SK-N-DZ (cell line): ENCODE results near the gene HNF4A.
A peak's percentile ranks its signal among the peaks of the same experiment; 100 is the strongest.
"Not testable (repeated sequence)": the region's sequence is repeated elsewhere in the genome, so short reads cannot be mapped to it uniquely, and the experiment has no call there.

Experiments
- DNase-seq: peaks from one replicate; pipeline ENCODE4 v3.0.0-alpha.2; 2015; ENCODE audit warnings: low spot score
- small RNA-seq, 2 experiments: library from RNA; depleted of rRNA; stranded (forward); fragments of <200 nt; gene quantifications; one replicate each; pipeline ENCODE3, GENCODE V24; 2014

The HNF4A gene

DNA sequence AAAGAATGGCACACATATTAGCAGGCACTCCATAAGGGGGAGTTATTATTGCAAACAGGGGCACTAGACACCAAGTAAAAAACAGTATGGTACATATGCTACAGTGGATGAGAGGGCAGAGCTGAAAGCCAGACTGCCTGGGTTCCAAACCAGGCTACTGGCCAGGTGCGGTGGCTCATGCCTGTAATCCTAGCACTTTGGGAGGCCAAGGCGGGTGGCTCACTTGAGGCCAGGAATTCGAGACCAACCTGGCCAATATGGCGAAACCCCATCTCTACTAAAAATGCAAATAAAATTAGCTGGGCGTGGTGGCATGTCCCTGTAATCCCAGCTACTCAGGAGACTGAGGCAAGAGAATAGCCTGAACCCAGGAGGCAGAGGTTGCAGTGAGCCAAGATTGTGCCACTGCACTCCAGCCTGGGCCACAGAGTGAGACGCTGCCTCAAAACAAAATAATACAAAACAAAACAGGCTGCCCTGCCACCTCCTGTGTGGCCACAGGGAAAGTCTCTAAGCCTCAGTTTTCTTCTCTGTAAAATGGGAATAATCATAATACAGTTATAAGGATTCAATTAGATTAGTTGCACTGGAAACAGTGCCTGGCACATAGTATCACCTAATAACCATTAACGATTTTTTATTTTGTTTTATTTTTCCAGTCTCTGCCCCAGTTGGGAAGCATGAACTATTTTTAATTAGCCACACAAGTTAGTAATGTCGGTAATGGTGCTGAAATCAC lies 112.7 kb downstream of the HNF4A start:
- no peak for DNase-seq

DNA sequence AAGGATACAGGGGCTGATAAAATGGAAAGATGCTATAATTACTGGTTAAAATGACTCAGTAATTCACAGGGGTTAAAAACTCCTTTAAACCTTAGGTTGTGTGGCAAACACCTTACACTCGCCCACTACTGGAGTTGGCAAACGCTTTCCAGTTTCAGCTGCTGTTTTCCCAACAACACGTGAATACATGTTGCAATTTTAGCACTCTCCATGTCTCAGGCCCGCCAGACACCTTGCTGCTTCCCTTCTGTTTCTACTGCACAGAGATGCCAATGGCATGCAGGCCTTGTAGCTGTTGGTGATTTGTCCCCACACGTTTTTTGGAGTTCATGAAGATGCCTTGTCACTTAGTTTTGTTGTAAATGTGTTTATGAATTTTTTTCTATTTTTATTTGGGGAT lies 114.8 kb downstream of the HNF4A start:
- DNase-seq: no peak

DNA sequence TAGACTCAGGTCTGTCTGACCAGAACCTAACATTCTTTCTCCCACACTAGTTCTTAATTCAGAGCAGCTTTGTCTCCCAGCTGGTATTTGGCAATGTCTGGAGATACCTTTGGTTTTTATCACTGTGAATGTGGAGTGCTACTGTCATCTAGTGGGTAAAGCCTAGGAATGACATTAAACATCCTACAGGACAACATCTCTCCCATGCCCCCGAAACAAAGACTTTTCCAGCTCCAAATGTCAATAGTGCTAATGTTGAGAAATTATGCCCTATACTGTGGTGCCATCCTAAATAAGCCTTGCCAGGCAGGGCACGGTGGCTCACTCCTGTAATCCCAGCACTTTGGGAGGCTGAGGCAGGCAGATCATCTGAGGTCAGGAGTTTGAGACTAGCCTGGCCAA lies 116.0 kb downstream of the HNF4A start:
- DNase-seq: peak; percentile 47

DNA sequence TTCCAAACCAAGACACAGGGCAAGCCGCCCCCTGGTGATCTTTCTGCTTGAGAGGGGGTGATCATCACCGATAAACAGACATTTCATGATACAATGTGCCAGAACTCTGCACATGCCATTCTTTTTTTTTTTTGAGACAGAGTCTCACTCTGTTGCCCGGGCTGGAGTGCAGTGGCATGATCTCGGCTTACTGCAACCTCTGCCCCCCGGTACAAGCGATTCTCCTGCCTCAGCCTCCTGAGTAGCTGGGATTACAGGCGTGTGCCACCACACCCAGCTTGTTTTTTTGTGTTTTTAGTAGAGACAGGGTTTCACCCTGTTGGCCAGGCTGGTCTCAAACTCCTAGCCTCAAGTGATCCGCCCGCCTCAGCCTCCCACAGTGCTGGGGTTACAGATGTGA lies 116.8 kb downstream of the HNF4A start:
- not testable (repeated sequence) for DNase-seq

DNA sequence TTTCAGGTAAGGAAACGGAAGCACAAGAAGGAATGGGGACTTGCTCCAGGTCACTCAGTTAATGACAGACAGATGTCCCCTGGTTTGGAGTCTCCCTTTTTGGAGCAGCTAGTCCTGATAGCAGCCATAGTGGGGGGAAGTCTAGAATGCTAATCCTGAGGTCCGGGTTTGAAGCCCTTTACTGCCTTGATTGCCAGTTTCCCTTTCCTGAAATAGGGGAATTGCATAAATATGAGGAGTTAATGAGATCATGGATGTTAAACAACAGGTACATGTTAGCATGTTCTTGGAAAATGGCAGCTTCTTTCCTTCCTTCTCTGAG lies 119.8 kb downstream of the HNF4A start:
- DNase-seq: peak; percentile 22

DNA sequence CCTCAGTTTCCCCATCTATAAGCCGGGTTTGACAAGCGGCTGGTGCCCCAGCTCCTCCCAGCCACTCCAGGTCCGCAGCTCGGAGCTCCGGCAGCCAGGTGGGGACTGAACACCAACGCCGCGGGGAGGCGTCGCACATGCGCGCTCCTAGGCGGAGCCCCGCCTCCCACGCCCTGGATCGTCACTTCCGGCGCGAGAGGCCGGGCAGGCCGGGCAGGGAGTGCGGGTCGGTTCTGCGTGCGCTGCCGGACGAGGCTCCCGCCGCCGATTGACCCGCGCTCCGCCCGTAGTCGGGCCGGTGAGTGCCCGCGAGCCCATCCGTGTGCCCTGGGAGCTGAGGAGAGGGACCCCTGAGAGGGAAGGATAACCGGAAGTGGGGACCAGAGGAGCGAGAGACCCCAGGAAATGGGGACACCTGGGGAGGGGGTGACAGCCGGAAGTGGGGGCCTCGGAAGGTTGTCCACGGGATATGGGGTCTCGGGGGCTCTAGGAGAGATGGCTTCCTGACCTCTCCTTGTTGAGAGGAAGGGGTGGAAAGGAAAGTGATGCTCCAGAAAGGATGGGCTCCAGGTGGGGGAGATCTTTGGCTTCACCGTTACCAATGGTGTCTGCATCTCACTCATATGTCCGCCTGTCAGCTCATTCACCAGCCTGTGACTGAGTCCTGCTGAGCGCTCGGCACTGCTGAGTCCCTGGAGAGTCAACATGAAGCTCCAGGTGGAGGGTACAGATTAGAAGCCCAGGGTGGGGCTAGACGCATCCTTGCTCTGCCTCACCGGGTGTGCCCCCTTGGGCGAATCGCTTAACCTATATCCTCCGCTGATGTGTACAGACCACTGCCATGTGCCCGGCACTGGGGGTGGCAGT lies 120.4 kb downstream of the HNF4A start, which contains the start of gene TTPAL:
Gene TTPAL, plus strand, starts transcription at position 181 of the 867 bp plus-strand sequence. CDS start 4,126 bp downstream, outside the sequence.
- DNase-seq: peak; percentile 91

DNA sequence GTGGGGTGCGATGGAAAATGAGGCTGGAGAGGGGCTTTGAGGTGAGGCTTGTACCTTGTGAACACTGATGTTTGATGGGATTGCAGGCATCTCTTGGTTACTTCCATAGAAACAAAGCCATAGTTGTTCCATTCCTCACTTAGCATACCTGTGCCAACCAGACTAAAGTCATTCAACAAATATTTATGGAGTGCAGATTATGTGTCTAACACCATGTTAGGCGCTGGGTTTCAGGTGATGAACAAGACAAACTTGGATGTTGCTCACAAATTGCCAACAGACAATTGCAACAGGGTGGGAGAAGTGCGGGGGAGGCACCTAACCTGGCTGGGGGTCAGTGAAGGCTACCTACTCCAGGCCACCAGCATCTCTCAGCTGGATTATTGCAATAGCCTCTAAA lies 121.7 kb downstream of the HNF4A start:
- no peak for DNase-seq

DNA sequence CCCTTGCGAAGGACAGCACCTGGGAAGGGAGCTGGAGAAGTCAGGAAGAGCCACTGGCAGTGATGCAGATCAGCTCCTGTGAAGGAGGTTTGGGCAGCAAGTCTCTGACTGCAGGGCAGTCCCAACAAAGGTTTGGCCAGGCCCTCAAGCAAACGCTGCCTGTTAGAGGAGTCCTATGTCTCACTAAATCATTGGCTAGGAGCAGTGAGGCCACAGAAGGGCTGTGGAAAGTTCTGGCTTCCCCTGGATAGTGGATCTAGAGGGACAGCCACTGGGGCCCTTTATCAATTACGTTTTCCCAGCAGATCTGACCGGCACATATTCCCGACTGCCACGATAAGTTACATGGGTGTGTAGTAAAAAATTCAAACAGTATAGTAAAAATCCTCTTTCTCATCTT lies 122.7 kb downstream of the HNF4A start:
- no peak for DNase-seq

DNA sequence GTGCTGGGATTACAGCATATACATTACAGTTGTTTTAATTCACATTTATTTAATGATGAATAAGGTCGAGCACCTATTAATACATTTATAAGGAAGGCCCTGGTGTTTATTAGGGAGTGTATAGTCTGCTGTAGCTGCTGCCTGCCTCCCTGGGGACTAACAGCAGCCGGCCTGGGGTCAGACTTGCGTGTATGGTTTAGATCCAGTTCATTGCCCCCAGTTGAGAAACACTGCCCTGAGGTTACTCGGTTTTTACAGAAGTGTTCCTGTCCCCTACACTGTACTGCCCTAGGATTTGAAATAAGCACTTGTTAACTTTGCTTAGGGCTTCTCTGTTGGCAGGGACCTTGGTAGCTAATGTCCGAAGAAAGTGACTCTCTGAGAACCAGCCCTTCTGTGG lies 124.1 kb downstream of the HNF4A start:
- DNase-seq: no peak

DNA sequence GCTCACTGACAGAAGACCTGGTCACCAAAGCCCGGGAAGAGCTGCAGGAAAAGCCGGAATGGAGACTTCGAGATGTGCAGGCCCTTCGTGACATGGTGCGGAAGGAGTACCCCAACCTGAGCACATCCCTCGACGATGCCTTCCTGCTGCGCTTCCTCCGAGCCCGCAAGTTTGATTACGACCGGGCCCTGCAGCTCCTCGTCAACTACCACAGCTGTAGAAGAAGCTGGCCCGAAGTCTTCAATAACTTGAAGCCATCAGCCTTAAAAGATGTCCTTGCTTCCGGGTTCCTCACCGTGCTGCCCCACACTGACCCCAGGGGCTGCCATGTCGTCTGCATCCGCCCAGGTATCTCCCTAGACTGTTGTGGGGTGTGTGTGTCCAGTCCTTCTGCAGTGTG lies 124.6 kb downstream of the HNF4A start:
- DNase-seq: no peak

DNA sequence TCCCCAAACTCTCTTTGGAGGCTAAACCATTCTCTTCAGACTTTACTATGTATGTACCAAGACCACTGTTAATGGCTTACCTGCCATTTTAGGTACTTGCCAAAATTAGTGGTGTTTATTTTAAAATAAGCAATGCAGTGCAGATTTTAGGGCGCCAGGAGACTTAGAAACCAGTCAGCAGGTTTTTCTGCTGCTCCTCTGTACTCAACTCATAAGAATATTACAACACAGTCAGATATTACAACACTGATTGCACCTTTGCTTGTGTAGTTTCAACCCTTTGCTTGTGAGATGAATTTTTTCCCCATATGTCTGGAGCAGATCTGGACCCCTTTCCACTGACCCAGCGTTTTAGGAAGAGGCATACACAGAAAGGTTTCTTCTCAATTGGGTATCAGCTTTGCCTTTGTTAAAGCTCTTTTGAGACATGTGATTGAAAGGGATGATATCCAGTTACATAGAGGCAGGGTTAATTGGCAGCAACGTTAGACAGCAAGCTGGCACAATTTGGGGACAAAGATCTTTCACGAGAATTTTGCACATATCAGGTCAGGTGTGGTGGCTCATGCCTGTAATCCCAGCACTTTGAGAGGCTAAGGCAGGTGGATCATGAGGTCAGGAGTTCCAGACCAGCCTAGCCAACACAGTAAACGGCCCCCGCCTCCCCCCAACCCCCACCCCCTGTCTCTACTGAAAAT lies 126.4 kb downstream of the HNF4A start:
- DNase-seq: no peak

DNA sequence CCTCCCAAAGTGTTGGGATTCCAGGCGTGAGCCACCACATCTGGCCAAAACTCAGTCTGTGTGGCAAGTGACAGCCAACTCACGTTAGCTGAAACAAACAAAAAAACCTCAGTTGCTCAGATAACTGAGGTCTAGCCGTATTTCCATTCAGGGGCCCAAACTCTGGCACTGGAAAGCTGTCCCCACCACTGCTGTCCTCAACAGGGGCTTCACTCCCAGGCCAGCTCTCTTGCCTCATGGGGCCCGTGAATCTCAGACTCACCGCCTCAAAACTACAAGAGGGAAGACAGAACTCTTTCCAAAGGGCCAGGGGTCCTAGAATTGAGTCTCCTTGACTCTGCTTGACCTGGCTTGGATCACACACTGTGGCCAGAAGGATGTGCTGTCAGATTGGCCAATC lies 127.6 kb downstream of the HNF4A start:
- no peak for DNase-seq

Small RNA genes within 50 kb of the gene (small RNA-seq; reads per million reads assigned to genes)
- 0 reads per million in 2 experiments for gene MIR3646
- gene RF00019: 0 reads per million in 2 experiments
- gene RPL37AP1: 0.29 to 3.9 reads per million in 2 experiments
